Testis (tissue), 2 donors: Measurements from ENCODE around the gene HNRNPA2B1.

Experiments used
- CTCF ChIP-seq, 3 experiments: fragments of 450-650 bp in 2 of 3; fragments of 200-600 bp in 1 of 3; sonication (generic) in 1 of 3; IDR thresholded peaks; one replicate each; pipeline ENCODE4 v1.5.1; 2016 to 2019; ENCODE audit warnings: antibody characterized with exemption in 3 of 3, mild to moderate bottlenecking in 2 of 3, moderate library complexity in 1 of 3
- POLR2A ChIP-seq: fragments of 450-650 bp; IDR thresholded peaks from one replicate; pipeline ENCODE4 v1.6.1; 2017; ENCODE audit warnings: antibody characterized with exemption, mild to moderate bottlenecking, moderate library complexity

GRCh38 chr7:26182706-26183105 lies 17.8 kb downstream of the HNRNPA2B1 start:
- no peak for TF ChIP-seq CTCF (IDR thresholded peaks at IDR 0.05)
- TF ChIP-seq POLR2A: no peak
